ENCODE data around the gene GCHFR. TPM values are rescaled to one million over a fixed set of nuclear protein-coding genes. Genes with fewer than 3 reads are reported as not detected.

Gene GCHFR
- total RNA-seq, 4 donors from 2014 or later = 10.0 to 47.5 (median 41.9) TPM

GRCh38 chr15:40759961-40760360, 3.9 kb upstream of the GCHFR start:
- Histone ChIP-seq H3K27ac (no peak overlapping the region), H3K9me3 (no peaks in the 10 kb centered on the region), H3K4me3 (no peak overlapping the region), H3K4me1 (peaks cover 19 to 33% (median 23%) of the 10 kb centered on the region in 3 donors), H3K27me3 (no peaks in the 10 kb centered on the region), H3K36me3 (no peaks in the 10 kb centered on the region)
- intact Hi-C loops (cut with DNase I) = no loop called here
- DNase-seq = no peak
- 81 to 91% methylated on average over 2 to 5 of the region's 5 CpGs for WGBS, 2 donors
- TF ChIP-seq, protein P1, sequence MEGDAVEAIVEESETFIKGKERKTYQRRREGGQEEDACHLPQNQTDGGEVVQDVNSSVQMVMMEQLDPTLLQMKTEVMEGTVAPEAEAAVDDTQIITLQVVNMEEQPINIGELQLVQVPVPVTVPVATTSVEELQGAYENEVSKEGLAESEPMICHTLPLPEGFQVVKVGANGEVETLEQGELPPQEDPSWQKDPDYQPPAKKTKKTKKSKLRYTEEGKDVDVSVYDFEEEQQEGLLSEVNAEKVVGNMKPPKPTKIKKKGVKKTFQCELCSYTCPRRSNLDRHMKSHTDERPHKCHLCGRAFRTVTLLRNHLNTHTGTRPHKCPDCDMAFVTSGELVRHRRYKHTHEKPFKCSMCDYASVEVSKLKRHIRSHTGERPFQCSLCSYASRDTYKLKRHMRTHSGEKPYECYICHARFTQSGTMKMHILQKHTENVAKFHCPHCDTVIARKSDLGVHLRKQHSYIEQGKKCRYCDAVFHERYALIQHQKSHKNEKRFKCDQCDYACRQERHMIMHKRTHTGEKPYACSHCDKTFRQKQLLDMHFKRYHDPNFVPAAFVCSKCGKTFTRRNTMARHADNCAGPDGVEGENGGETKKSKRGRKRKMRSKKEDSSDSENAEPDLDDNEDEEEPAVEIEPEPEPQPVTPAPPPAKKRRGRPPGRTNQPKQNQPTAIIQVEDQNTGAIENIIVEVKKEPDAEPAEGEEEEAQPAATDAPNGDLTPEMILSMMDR (IDR thresholded peaks at IDR 0.05) = no peak
- TF ChIP-seq POLR2A (IDR thresholded peaks at IDR 0.05) = no peak

- H3K27me3 ChIP-seq = no peaks in the 10 kb centered on the region
- TF ChIP-seq, protein P1 (IDR thresholded peaks at IDR 0.05) = no peak
- no peak for TF ChIP-seq POLR2A (IDR thresholded peaks at IDR 0.05)
- DNase-seq = no peak
- 34 to 40% methylated on average over 19 to 35 of the region's 55 CpGs for WGBS, 2 donors
- intact Hi-C loops (cut with DNase I) = no loop called here
- peaks cover 49 to 58% (median 54%) of the 10 kb centered on the region in 3 donors for H3K4me1 ChIP-seq
- peak overlapping the region; percentile 86 to 96 (median 90) for H3K27ac ChIP-seq
- no peaks in the 10 kb centered on the region for H3K9me3 ChIP-seq
- peak overlapping the region; percentile 35 to 84 (median 52) for H3K4me3 ChIP-seq
- peaks cover 4 to 14% (median 8%) of the 10 kb centered on the region in 3 donors for H3K36me3 ChIP-seq
Observed at GRCh38 chr15:40762919-40763800, 708 bp upstream of the GCHFR start.

- peaks cover 64 to 73% (median 66%) of the 10 kb centered on the region in 3 donors for H3K4me1 ChIP-seq
- intact Hi-C loops (cut with DNase I) = no loop called here
- peak overlapping the region; percentile 35 to 84 (median 52) for H3K4me3 ChIP-seq
- no peaks in the 10 kb centered on the region for H3K9me3 ChIP-seq
- H3K36me3 ChIP-seq = peaks cover 4 to 16% (median 8%) of the 10 kb centered on the region in 3 donors
- no peak for TF ChIP-seq POLR2A (IDR thresholded peaks at IDR 0.05)
- TF ChIP-seq, protein P1 (IDR thresholded peaks at IDR 0.05) = no peak
- 32 to 39% methylated on average over 6 to 7 of the region's 8 CpGs for WGBS, 2 donors
- H3K27me3 ChIP-seq = no peaks in the 10 kb centered on the region
- DNase-seq = no peak
- H3K27ac ChIP-seq = peak overlapping the region; percentile 86 to 96 (median 90)
Observed at GRCh38 chr15:40764629-40765103, 798 bp downstream of the GCHFR start.

- intact Hi-C loops (cut with DNase I) = no loop called here
- Histone ChIP-seq H3K27me3 (no peaks in the 10 kb centered on the region), H3K4me3 (peak overlapping the region in 3 of 4 donors; percentile 51 to 84 (median 53)), H3K27ac (peak overlapping the region; percentile 86 to 96 (median 90)), H3K9me3 (no peaks in the 10 kb centered on the region), H3K4me1 (peaks cover 72 to 89% (median 76%) of the 10 kb centered on the region in 3 donors), H3K36me3 (peaks cover 4 to 20% (median 8%) of the 10 kb centered on the region in 3 donors)
- 42 to 61% methylated on average over 2 to 3 of the region's 7 CpGs for WGBS, 2 donors
- TF ChIP-seq, protein P1 (IDR thresholded peaks at IDR 0.05) = peak in 1 of 6 experiments; percentile 7
- TF ChIP-seq POLR2A (IDR thresholded peaks at IDR 0.05) = no peak
- DNase-seq = no peak
Observed at GRCh38 chr15:40766194-40766815, 2.4 kb downstream of the GCHFR start.
